Tibial nerve (tissue), 3 donors: ENCODE measurements around the gene INPPL1.

Experiments used
- POLR2A ChIP-seq, 2 donors: fragments of 450-650 bp; IDR thresholded peaks; one replicate each; pipeline ENCODE4 v1.6.1; 2017; ENCODE audit warnings: antibody characterized with exemption in 2 of 2, mild to moderate bottlenecking in 2 of 2, moderate library complexity in 2 of 2
- TF ChIP-seq, protein P1 (sequence below), 5 experiments: fragments of 200-600 bp in 3 of 5; fragments of 450-650 bp in 2 of 5; sonication (generic) in 3 of 5; IDR thresholded peaks; one replicate each; pipeline ENCODE4 v1.5.1; 2016 to 2019; ENCODE audit warnings: antibody characterized with exemption in 5 of 5, mild to moderate bottlenecking in 3 of 5, moderate library complexity in 2 of 5

- TF ChIP-seq, protein P1, sequence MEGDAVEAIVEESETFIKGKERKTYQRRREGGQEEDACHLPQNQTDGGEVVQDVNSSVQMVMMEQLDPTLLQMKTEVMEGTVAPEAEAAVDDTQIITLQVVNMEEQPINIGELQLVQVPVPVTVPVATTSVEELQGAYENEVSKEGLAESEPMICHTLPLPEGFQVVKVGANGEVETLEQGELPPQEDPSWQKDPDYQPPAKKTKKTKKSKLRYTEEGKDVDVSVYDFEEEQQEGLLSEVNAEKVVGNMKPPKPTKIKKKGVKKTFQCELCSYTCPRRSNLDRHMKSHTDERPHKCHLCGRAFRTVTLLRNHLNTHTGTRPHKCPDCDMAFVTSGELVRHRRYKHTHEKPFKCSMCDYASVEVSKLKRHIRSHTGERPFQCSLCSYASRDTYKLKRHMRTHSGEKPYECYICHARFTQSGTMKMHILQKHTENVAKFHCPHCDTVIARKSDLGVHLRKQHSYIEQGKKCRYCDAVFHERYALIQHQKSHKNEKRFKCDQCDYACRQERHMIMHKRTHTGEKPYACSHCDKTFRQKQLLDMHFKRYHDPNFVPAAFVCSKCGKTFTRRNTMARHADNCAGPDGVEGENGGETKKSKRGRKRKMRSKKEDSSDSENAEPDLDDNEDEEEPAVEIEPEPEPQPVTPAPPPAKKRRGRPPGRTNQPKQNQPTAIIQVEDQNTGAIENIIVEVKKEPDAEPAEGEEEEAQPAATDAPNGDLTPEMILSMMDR (IDR thresholded peaks at IDR 0.05) = no peak
- no peak for TF ChIP-seq POLR2A (IDR thresholded peaks at IDR 0.05)
These were observed 3.0 kb upstream of the INPPL1 start for GRCh38 chr11:72221386-72222075.
